COLO668 (cell line): ENCODE data around the gene ACIN1.

ENCODE experiments used
- DNase-seq: peaks from one replicate; lab custom pipeline; 2025; ENCODE audit not compliant: unreplicated experiment; lab: John Stamatoyannopoulos, UW

ACIN1 gene

DNA sequence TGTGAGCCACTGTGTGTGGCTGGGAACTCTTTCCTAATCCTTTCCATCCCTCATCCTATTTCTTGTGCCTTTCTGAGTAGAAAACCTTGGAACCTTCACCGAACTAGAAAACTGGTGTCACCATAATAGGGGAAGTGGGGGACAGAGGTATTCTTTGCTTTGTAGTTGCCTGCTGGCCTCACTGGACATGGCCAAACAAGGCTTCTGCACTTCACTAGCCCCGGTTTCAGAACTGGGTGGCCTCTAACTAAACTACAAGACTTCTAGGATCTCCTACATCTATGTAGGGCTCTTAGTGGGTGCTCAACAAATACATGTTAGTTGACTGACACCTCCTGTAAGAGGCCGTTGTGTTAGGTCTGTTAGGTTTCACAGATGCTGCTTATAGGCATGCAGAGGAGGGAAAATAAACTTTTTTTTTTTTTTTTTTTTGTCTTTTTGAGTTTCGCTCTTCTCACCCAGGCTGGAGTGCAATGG lies 10.4 kb upstream of the ACIN1 start:
- DNase-seq, result no peak

- no peak for DNase-seq
These were observed 9.8 kb upstream of the ACIN1 start, which contains the start of gene CIROP for GRCh38 chr14:23104591-23105347. TSS of gene CIROP (minus strand) at chr14:23104989. CDS start at chr14:23104920, 69 bp downstream.

GRCh38 chr14:23104070-23104590 lies 9.2 kb upstream of the ACIN1 start:
- no peak for DNase-seq

- no peak for DNase-seq
These were observed 8.6 kb upstream of the ACIN1 start for GRCh38 chr14:23103581-23103980.

- DNase-seq, result no peak
These were observed 7.9 kb upstream of the ACIN1 start for GRCh38 chr14:23102801-23103200.

- no peak for DNase-seq
These were observed 7.2 kb upstream of the ACIN1 start for GRCh38 chr14:23101986-23102625.

GRCh38 chr14:23101213-23101970 lies 6.5 kb upstream of the ACIN1 start:
- DNase-seq, result no peak

- no peak for DNase-seq
These were observed 4.4 kb upstream of the ACIN1 start for GRCh38 chr14:23099212-23099861.

DNA sequence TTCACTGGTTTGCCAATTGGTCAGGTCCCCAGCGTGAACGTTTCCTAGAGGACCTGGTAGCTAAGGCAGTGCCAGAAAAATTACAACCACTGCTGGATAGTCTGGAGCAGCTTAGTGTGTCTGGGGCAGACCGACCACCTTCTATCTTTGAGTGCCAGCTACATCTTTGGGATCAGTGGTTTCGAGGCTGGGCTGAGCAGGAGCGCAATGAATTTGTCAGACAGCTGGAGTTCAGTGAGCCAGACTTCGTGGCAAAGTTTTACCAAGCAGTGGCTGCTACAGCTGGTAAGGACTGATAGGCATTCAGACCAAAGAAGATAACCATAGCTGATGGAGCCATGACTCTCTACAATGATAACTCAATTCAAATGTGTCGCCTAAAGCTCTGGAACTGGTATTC lies 2.9 kb upstream of the ACIN1 start:
- DNase-seq, result no peak

GRCh38 chr14:23095196-23096108 lies 516 bp upstream of the ACIN1 start, which contains the start of gene C14orf119:
TSS of gene C14orf119 (plus strand) at chr14:23095505. CDS start at chr14:23097659, 2,154 bp downstream.
- no peak for DNase-seq

- no peak for DNase-seq
These were observed 808 bp downstream of the ACIN1 start for GRCh38 chr14:23093991-23094665.

DNA sequence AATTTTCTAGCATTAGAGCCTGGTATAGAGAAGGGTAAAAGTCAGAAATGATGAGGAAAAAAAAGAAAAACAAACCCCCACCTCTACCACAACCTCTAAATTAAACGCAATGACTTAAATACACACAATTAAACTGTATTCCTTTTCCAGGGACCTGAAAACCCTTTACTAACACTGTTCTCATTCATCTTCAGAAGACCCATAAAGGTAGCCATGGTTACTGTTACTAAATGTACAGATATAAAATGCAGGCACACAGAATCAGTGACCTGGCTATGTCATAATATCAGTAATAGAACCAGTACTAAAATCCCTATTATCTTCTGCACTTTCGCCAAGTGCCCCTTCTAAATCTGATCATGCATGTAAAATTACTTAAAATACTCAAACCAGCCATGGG lies 1.4 kb downstream of the ACIN1 start:
- DNase-seq, result no peak

- no peak for DNase-seq
These were observed 1.8 kb downstream of the ACIN1 start for GRCh38 chr14:23093104-23093503.

- DNase-seq, result no peak
These were observed 3.4 kb downstream of the ACIN1 start for GRCh38 chr14:23091294-23092225.

- no peak for DNase-seq
These were observed 4.7 kb downstream of the ACIN1 start for GRCh38 chr14:23090254-23090636.

DNA sequence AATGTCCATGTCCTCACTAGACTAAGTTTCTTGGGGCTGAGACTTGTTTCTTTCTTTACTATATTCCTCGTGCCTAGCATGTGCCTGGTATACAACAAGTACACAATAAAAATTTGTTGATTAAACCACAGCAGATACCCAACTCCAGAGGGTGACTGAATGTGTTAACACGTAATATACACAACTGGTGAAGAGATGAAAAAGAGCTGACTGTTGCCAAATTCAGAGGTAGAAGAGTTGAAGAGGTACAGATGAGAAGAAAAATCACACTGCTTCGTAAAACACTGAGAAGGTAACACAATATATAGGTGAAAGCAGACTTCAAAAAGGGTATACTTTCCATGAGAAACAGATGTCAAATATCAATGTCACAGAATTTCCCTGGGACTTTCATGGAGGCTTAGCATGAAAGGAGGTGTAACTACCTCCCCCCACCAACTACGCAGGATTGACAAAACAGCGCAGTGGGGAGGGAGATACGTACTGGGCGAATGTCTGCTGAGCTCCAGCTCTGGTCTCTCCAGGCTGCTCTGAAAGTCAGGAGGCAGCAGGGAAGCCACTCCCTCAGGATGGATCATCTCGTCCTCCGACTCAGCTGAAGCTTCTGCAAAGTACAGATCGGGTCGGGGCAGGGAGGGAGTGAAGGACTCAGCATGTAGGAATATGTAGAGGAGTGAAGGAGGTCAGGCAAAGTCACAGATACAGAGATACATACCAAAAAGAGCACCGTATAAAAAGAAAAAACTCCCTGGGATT lies 5.3 kb downstream of the ACIN1 start:
- DNase-seq, result no peak

DNA sequence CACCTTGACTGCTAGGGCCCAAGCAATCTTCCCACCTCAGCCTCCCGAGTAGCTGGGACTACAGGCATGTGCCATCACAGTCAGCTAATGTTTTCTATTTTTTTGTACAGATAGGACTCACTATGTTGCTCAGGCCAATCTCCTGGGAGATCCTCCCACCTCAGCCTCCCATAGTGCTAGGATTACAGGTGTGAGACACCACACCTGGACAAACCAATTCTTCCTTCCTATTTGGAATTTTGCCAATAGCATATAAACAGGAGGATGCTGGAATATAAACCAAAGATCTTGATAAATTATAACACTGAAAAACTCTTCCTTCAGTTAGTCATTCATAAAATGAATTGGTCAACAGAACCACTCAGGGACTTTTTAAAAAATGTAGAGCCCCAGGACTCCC lies 8.4 kb downstream of the ACIN1 start:
- no peak for DNase-seq

DNA sequence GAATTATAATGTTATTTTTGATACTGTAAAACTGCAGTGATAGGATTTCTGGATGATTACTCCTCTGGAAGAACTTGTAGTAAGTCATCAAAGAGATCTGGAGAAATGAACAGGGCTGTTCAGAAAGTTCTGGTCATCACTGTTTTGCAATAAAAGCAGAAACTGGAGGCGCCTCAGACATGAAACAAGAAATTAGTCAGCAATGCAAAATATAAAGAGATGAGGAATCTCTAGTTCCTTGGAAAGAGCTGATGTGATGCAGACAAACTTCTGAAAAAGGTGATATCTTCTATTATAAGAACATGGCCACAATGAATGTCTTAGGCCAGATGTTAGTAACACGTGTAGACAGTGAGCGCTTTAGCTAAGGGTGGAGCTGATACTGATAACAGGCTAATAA lies 9.5 kb downstream of the ACIN1 start:
- DNase-seq, result no peak
